Activated CD8-positive, alpha-beta memory T cell treated with anti-CD3 and anti-CD28 coated beads, Interleukin-2, amount 50 U/mL, for 4 hours (primary cell): Measurements from ENCODE around the gene ANKRD33.
"Not testable (repeated sequence)": the region's sequence is repeated elsewhere in the genome, so short reads cannot be mapped to it uniquely, and the experiment has no call there.

Experiments used
- DNase-seq: peaks from one replicate; pipeline ENCODE4 v3.0.0-alpha.2; 2020

The ANKRD33 gene

DNA sequence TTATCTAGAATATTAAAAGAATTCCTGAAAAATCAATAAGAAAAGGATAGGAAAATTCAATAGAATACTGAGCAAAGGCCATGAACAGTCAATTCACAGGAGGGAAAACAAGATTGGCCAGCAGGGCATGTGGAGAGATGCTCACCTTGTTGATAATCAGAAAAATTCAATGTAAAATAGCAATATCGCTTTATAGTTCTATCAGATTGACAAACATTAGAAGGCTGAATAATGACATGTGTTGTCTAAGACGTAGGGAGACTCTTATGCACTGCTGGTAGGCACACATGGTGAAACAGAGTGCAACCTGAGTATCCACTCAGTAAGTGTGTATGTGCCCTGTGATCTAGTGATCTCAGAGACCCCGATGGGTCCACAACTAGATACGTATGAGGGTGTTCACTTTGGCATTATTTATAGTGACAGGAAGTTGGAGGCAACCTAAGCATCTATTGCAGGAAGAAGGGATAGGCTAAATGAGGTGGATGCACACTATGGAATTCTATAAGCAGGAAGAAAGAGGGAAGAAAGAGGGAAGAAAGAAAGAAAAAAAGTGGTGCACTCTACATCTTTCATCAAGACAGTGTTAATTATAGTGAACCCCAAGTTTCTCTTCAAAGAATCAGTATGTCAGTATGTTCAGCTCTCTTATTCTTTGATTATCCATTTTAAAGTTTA, 3.8 kb upstream of the ANKRD33 start:
- DNase-seq: no peak

DNA sequence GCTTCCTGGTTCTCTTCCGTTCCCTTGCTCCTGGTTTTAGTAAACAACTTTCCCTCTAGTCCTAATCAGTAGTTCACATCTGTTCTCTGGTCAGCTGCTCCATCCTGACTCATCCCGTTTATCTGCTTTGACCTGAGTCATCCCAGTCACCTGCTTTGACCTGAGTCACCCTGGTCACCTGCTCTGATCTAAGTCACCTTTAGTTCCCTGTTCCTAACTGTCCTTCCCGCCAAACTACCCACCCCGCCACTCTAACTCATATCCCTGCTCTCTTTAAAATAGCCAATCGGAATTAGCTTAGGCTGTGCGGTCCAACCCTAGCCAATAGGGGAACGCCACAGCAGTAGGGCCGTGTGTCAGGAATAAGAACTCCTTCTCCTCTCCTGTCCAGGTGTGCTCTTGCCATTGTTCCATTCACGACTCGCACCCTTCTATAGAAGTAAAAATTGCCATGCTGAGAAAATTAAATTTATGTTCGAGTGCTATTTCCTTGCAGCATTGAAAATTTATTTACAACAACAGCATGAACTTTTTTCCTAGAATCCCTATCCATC, 3.1 kb upstream of the ANKRD33 start:
- DNase-seq: no peak

DNA sequence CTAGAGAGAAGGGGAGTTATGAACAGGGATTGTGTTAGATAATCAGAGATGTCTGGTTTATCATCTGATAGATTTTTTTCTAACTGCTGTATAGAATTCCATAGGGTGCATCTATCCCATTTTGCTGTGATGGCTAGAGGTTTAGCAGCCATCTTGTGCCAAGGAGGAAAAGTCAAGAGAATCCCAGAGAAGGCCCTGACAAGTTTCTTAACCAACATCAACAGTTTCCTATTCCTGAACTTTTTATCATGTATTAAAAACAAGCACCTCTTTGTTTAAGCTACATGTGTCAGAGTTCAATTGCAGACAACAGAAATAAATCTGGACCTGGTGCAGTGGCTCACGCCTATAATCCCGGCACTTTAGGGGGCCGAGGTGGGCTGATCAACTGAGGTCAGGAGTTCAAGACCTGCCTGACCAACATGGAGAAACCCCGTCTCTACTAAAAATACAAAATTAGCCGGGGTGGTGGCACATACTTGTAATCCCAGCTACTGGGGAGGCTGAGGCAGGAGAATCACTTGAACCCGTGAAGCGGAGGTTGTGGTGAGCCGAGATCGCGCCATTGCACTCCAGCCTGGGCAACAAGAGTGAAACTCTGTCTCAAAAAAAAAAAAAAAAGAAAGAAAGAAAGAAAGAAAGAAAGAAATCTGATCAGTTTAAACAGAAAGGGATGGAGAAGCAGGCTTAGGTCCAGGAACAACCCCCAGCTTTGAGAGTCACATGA, 2.4 kb upstream of the ANKRD33 start:
- DNase-seq: not testable (repeated sequence)

DNA sequence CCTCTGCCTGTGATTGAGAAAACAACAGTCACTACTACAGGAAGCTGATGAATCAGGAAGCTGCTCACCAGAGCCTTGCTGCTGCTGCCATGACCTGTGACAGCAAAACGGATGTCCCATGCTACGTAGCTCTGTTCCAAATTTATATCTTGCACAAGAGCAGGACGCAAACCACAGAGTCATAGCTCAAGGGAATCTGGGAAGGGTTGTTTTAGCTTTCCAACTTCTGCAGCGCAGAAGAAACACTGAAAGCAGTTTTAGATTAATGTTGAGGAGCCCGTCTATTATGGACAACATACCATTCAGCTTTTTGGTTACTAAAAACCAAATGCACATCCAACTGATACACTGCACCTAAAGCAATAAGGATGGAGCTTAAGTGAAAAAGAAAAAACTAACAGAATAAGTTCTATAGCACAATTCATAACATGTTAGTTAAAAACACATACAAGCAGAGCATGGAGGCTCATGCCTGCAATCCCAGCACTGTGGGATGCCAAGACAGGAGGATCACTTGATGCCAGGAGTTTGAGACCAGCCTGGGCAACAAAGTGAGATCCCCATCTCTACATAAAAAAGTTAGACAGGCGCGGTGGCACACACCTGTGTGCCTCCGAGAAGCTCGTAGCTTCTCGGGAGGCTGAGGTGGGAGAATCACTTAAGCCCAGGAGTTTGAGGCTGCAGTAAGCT, 1.7 kb upstream of the ANKRD33 start:
- DNase-seq: no peak

DNA sequence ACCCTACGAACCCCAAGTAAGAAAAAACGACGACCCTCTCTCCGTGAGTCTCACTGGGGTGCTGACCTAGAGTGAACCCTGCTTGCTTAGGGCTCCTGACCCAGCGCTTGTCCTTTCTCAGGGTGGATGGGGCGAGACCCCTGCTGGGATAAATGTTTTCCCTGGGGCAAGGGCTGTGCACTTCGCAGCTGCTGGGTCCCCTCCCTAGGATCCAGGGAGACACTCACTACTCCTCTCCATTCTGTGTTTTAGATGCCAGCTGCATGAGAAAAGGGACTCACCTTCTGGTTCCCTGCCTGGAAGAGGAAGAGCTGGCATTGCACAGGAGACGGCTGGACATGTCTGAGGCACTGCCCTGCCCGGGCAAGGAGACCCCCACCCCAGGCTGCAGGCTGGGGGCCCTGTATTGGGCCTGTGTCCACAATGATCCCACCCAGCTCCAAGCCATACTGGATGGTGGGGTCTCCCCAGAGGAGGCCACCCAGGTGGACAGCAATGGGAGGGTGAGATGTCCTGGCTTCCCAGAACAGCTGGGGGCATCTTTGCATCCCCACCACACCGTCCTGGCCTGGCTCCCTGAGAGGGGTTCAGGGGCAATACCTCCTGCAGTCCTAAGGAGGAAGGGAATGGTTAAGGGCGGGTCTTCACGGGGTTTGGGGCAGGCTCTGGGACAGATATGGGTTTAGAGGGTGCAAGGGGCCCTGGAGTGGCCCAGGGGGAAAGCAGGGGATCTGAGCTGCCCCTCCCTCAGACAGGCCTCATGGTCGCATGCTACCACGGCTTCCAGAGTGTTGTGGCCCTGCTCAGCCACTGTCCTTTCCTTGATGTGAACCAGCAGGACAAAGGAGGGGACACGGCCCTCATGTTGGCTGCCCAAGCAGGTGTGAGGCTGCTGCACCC, 663 bp downstream of the ANKRD33 start:
- DNase-seq: no peak

DNA sequence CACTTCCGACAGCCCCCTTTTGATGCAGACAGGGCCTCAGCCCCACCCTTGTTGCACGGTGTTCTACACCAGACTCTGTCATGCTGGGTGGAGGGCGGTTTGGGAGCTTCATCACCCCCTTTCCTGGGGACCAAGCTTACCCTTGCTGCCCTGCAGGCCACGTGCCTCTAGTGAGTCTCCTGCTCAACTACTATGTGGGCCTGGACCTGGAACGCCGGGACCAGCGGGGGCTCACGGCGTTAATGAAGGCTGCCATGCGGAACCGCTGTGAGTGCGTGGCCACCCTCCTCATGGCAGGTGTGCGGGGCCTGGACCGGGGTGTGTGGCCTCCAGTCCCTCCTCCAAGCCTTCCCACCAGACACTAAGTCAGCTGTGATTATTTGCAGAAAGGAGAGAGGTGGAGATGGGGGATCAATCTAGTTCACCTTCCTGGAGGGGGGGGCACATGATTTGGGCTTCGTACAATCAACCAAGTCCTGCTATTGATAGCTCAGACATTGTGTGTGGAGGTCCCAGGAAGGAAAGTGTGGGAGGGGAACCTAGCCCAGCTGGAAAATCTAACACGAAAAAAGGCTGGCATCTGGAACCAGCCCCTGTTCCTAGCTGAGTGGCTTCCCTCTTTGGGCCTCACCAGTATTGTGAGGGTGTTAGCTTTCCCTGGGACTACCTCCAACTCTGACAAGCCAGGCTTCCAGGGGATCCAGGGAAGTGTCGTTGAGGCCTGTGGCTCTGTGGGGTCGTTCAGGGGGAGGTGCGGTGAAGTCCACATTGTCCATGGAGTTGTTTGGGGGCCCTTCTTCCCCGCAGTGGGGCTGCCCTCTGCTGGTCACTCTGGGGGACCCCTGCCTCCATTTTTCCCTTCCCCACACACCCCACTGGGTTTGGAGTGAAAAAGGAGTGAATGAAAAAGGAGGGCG, 1.6 kb downstream of the ANKRD33 start:
- no peak for DNase-seq

DNA sequence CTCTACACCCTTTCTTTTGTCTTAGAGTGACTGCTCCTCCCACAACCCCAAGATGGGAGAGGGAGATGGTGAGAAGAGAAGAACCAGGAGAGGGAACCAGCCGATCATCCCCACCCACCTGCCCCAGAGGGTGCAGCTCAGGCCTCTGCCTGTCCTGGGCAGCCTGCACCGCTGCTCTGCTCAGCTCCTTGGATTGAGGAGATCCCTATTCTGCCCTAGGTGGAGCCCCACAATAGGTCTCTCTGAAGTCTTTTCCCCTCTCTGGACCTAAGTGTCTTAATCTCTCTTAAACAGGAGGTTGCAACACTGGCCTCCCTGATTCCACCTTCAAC, 2.2 kb downstream of the ANKRD33 start:
- no peak for DNase-seq

DNA sequence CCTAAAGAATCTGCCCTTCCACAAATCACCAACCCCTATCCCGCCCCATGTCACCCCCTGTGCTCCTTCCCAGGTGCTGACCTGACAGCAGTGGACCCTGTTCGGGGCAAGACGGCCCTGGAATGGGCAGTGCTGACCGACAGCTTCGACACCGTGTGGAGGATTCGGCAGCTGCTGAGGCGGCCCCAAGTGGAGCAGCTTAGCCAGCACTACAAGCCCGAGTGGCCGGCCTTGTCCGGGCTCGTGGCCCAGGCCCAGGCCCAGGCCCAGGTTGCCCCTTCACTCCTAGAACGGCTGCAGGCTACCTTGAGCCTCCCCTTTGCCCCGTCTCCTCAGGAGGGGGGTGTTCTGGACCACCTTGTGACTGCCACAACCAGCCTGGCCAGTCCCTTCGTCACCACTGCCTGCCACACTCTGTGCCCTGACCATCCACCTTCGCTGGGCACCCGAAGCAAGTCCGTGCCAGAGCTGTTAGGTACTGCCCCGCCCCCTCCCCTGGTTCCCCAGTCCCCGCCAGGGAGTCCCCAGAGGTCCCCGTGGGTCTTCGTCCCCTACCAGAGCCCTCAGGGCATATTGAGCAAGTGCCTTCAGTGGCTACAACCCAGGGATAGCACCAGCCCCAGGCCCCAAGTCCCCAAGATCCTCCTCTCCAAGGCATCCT, 2.7 kb downstream of the ANKRD33 start:
- DNase-seq: no peak

DNA sequence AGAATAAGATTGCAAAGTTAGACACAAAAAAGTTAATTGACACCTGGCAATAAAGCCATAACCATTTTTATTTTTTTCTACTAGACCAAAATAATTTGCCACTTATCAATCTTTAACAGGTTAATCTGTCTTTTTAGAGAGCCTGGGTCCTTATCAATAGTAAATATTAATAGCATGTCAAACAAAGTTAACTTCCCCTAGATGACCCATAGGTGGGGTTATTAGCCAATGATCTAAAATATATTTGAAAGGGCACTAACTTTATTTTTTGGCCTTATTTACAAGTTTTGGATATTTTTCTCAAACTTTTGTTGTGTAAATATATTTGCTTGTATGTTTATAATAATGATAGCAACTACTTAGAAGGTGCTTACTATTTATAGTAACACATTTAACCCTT, 3.9 kb downstream of the ANKRD33 start:
- no peak for DNase-seq

DNA sequence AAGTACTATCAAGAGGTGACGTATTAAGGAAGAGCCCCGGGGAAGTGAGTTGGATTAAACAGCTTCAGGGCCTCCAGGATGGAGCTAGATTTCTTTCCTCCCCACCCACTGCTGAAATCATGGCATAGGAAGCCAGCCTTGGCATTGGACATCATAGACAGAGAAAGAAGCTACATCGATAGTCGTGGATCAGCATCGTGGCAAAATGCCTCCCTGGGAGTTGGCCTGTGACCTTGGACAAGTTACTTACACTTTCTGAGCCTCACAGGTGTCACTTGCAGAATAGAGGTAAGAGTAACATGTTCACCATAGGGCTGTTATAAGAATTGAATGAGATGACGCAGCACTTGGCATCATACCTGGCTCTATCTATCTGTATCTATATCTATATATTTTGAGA, 5.9 kb downstream of the ANKRD33 start:
- DNase-seq: no peak

DNA sequence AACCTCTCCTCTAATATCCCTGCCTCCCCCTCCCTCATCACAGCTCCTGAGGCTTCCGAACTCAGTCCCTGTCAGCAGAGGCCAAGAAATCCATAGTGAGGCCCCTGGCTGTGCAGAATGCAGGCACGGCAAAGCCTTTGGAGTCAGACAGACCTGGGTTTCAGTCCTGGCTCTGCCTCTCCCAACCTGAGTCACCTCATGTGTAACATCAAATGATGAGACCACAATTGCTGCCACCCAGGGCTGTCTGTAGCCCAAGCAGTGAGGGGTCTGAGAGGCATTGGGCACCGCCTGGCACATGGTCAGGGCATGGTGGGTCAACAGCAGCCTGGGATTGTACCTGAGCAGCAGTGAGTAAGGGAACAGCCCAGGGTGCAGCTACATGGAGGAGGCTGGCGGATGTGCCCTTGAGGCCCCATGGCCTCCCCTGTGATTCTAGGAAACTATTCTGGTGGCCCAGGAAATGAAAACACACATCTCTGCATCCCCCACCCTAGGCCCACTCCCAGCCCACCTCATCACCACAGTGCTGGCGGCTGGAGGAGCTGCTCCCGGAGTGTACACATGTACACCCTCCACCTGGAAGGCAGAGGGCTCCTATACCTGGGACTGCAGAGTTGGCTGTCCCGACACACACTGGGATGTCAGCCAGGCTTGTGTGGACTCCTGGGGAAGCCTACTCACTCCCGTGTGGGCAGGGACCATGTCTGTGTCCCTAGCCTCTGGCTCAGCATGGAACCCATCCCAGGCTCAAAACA, 7.7 kb downstream of the ANKRD33 start:
- DNase-seq: no peak

DNA sequence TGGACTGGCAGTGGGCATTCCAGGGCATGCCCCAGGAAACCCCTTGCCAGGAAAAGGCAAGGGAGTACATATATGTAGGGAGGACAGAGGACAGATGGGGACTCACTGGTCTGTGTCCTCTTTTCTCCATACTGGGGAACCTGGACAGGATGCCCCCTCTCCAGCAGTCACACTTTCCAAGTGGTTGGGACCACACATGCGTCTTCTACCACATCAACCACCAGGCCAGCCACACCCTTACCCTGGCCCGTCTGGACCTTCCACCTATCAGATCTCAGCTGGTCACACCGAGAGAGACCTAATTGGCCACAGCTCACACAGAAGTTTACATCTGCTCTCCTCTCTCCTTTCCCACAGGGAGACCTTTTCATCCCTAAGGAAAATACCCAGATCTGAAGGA, 8.3 kb downstream of the ANKRD33 start:
- no peak for DNase-seq

DNA sequence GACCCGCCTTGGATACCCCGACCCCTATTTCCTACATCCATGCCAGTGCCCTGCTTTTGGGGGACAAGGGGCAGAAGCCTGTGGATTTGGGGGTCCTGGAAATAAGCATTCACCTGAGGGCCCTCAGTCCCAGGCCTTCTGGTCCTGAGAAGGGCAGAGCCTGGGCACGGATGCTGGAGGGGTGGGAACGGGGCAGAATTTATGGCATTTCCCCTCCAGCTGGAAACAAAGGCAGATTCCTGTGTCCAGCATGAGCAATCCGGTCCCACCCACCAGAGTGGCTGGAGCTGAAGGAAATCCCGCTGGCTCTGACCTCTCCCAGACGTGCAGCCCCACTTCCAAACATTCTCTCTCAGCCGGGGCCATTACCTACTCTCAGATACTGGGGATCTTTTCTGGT, 9.3 kb downstream of the ANKRD33 start:
- no peak for DNase-seq

DNA sequence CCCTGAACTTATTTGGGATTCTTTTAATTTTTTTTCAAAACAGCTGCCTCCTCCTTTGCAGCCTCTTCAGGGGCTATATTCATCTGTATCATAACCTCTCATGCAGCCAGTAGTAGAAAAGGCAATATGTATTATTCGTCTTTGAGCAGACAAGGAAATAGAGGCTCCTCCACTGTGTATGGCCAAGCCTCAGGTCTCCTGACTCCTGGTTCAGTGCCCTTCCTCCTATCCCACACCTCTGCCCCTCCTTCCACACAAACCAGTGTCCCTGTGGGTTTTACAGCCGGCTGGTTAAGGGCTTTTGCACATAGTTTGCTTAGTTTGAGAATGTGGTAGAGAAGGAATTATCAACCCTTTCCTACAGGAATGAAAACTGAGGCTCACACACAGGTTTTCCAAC, 10.6 kb downstream of the ANKRD33 start:
- no peak for DNase-seq

DNA sequence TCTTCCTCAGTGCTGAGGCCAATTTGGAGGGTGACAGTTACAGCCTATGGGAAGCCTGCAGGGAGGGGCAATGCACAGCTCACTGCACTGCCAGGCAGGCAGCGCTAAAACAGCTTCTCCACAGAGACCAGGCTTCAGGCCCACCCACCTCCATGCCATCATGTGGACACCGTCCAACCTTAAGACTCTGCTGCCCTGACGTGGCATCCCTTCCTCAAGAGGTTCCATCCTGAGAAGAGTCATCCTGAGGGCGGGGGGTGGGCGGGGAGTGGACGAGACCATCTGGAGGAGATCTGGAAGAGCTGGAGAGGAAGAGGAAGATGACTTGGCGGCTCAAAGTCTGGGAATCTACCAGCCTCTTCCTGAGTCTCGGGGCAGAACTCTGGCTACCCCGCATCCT, 11.0 kb downstream of the ANKRD33 start:
- no peak for DNase-seq

DNA sequence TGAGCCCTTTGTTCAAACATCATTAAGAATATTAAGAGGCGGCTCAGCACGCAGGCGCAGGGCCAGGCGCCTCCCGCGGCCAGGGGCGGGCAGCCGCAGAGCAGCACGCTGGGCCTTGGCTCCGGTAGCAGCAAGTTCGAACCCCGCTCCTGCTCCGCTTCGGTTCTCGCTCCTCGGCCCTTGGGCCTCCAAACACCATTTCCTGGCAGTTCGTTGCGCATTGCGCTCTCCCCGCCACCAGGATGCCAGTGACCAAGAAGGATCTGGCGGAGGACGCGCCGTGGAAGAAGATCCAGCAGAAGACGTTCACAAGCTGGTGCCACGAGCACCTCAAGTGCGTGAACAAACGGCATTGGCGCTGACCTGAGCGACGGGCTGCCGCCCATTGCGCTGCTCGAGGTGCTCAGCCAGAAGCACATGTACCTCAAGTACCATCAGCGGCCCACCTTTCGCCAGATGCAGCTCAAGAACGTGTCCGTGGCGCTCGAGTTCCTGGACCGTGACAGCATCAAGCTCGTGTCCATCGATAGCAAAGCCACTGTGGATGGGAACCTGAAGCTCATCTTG, 12.5 kb downstream of the ANKRD33 start:
- no peak for DNase-seq

DNA sequence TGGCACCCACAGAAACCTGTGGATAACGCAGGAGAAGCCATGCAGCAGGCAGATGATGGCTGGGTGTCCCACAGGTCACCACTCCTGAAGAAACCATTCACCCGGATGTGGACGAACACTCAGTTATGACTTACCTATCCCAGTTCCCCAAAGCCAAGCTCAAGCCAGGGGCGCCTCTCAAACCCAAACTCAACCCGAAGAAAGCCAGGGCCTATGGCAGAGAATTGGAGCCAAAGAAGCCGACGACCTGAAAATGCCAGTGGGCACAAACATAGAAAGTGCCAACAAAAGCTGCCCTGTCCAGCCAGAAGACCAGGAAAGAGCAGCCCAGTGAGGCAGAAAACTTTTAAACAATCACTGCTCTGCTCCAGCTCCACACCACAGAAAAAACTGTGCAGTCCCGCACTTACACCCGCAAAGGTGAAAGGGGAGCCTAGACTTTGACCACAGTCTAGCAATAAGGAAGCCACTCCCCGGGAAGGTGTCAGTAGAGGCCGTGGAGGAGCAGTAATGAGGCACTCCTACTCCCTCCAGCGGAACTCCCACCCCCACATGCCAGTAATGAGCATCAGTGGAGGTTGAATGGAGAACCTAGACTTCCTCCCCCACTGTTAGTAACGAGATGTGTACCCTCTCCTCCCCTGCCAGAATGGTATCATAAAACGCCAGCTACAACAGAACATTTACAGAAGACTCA, 13.4 kb downstream of the ANKRD33 start:
- no peak for DNase-seq

DNA sequence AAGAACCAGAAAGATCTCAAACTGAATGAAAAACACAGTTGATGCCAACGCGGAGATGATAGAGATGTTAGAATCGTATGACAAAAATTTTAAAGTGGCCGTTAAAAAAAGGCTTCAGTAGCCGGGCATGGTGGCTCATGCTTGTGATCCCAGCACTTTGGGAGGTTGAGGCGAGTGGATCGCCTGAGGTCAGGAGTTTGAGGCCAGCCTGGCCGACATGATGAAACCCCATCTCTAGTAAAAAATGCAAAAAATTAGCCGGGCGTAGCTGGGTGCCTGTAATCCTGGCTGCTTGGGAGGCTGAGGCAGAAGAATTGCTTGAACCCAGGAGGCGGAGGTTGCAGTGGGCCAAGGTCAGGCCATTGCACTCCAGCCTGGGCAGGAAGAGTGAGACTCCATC, 14.0 kb downstream of the ANKRD33 start:
- DNase-seq: no peak

DNA sequence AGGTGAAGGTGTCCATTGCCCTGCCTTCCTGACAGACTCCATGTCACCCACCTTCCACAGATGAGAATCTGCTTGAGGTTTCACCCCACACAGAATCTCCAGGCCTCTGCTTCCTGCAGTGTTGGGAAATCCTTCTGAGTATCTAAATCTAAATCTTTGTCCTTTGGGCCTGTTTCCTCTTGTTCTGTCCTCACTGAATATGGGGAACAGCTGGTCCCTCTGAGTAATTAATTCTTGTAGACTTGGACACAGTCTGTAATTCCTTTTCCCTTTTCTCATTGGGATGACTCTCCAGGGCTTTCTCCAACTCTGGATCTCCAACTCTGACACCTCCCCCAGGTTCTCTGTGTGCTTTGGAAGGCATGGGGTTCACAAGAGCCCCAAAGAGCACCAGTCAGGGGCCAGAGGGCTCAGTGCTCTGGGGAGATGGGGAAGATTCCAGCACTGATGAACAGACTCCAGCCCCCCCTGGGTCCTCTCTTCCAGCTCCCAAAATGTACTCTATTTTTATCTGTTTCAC, 17.1 kb downstream of the ANKRD33 start:
- DNase-seq: no peak
